PFSK-1 (cell line): ENCODE results near the gene PRKCI.

Experiments
- POLR2AphosphoS5 ChIP-seq: IDR thresholded peaks from 2 replicates; pipeline ENCODE4 v1.6.1; 2012; ENCODE audit warnings: low read depth, mild to moderate bottlenecking, control low read depth, low read length, moderate library complexity
- REST ChIP-seq, 2 experiments: IDR thresholded peaks; 2 replicates each; pipeline versions ENCODE4 v1.6.1 to v1.8.0; 2011 to 2012; ENCODE audit warnings: low read depth in 2 of 2, low read length in 2 of 2, control low read depth in 1 of 2, inconsistent platforms in 1 of 2, mild to moderate bottlenecking in 1 of 2, moderate library complexity in 1 of 2; ENCODE audit not compliant: insufficient read depth in 1 of 2
- SIN3A ChIP-seq: IDR thresholded peaks from 2 replicates; pipeline ENCODE4 v1.6.1; 2012; ENCODE audit warnings: mild to moderate bottlenecking, low read length, moderate library complexity, borderline replicate concordance; ENCODE audit not compliant: insufficient read depth
- TAF1 ChIP-seq: IDR thresholded peaks from 2 replicates; pipeline ENCODE4 v1.6.1; 2012; ENCODE audit warnings: low read length, control low read depth, borderline replicate concordance; ENCODE audit not compliant: insufficient read depth

DNA sequence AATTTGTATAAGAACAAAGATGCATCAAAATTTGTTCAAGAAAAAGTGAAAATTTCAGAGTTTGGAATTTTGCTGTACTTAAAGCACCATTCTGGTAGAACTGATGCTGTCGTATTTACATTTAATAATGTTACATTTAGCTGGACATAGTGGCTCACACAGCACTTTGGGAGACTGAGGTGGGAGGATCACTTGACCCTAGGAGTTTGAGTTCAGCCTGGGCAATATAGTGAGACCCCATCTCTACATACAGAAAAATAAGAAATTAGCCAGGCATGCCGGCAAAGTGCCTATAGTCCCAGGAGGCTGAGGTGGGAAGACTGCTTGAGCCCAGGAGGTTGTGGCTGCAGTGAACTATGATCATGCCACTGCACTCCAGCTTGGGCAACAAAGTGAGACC lies 83.8 kb downstream of the PRKCI start:
- no peak for TF ChIP-seq POLR2AphosphoS5
- TF ChIP-seq SIN3A, result no peak
- TF ChIP-seq TAF1, result no peak
- TF ChIP-seq REST (IDR thresholded peaks at IDR 0.05; ENCODE audit: insufficient read depth in 1 of 2, low read depth in 2 of 2, low read length in 2 of 2), result no peak
